ENCODE data around the gene CMTM5.

CMTM5 gene

GRCh38 chr14:23376482-23377197 lies at the start of gene CMTM5:
CMTM5 (plus strand) TSS chr14:23377046; CDS start chr14:23377252, 206 bp downstream.
- DNase-seq (ENCODE audit: low read depth) = no peak
- TF ChIP-seq CTCF (conservative IDR thresholded peaks at IDR 0.05; ENCODE audit: control insufficient read depth, insufficient read depth, low read depth, low read length) = no peak
- no peak within 1 kb of the TSS for H3K4me3 ChIP-seq (ENCODE audit: control insufficient read depth, low read depth, low read length)

GRCh38 chr14:23327947-23328744 lies 48.7 kb upstream of the CMTM5 start:
- DNase-seq (ENCODE audit: low read depth) = peak; percentile 82
- peak; percentile 93 for TF ChIP-seq CTCF (conservative IDR thresholded peaks at IDR 0.05; ENCODE audit: control insufficient read depth, insufficient read depth, low read depth, low read length)

GRCh38 chr14:23335623-23336022 lies 41.2 kb upstream of the CMTM5 start:
- H3K4me3 ChIP-seq (ENCODE audit: control insufficient read depth, low read depth, low read length) = no peak overlapping the region
- TF ChIP-seq CTCF (conservative IDR thresholded peaks at IDR 0.05; ENCODE audit: control insufficient read depth, insufficient read depth, low read depth, low read length) = no peak
- no peak for DNase-seq (ENCODE audit: low read depth)

More at GRCh38 chr14:23327947-23328744, 48.7 kb upstream of the CMTM5 start:
- no peak overlapping the region for H3K4me3 ChIP-seq (ENCODE audit: control insufficient read depth, low read depth, low read length)

- TF ChIP-seq CTCF (conservative IDR thresholded peaks at IDR 0.05; ENCODE audit: control insufficient read depth, insufficient read depth, low read depth, low read length) = no peak
- H3K4me3 ChIP-seq (ENCODE audit: control insufficient read depth, low read depth, low read length) = no peak overlapping the region
- DNase-seq (ENCODE audit: low read depth) = no peak
These were observed 37.2 kb upstream of the CMTM5 start for GRCh38 chr14:23339506-23340268.

GRCh38 chr14:23344481-23344880 lies 32.4 kb upstream of the CMTM5 start:
- no peak for DNase-seq (ENCODE audit: low read depth)
- no peak for TF ChIP-seq CTCF (conservative IDR thresholded peaks at IDR 0.05; ENCODE audit: control insufficient read depth, insufficient read depth, low read depth, low read length)
- no peak overlapping the region for H3K4me3 ChIP-seq (ENCODE audit: control insufficient read depth, low read depth, low read length)

- DNase-seq (ENCODE audit: low read depth) = no peak
- no peak for TF ChIP-seq CTCF (conservative IDR thresholded peaks at IDR 0.05; ENCODE audit: control insufficient read depth, insufficient read depth, low read depth, low read length)
- H3K4me3 ChIP-seq (ENCODE audit: control insufficient read depth, low read depth, low read length) = no peak overlapping the region
These were observed 30.7 kb upstream of the CMTM5 start for GRCh38 chr14:23345987-23346692.

All from fibroblast of mammary gland (primary cell).